HCT116 (cell line): Measurements from ENCODE around the gene FOS. TPM values are rescaled to one million over a fixed set of nuclear protein-coding genes. Genes with fewer than 3 reads are reported as not detected.

Source experiments
- ATAC-seq: fragments of 200-7000 bp; cut with Tn5 transposase; 2 replicates; pipeline ENCODE4 v1.9.1; 2020; ENCODE audit warnings: mild to moderate bottlenecking, moderate library complexity
- BruUV-seq: library from RNA; stranded (reverse); fragments of 400-500 nt; replicated peaks from 2 replicates; lab custom pipeline; 2021; lab: Mats Ljungman, UMichigan
- CTCF ChIA-PET: fragments of 300-600 bp; sonication (Branson Sonifier 250); formaldehyde crosslinking; loops from one replicate; lab custom pipeline; 2021; ENCODE audit warnings: antibody characterized with exemption; lab: Charles Lee
- POLR2A ChIA-PET: fragments of 300-600, 350-600 bp; sonication (Branson Sonifier 250); formaldehyde crosslinking; loops from one replicate; lab custom pipeline; 2021; ENCODE audit warnings: antibody characterized with exemption; lab: Charles Lee
- RAD21 ChIA-PET, 2 experiments: fragments of 300-600 bp; sonication (Branson Sonifier 250); formaldehyde crosslinking; loops; one replicate each; lab custom pipeline; 2023; ENCODE audit warnings: low total read pairs in 2 of 2; ENCODE audit not compliant: uncharacterized antibody in 2 of 2, unreplicated experiment in 2 of 2, low non-redundant PET in 1 of 2; lab: Charles Lee
- DNase-seq: peaks from one replicate; pipeline ENCODE4 v3.0.0-alpha.2; 2010; ENCODE audit warnings: low read depth, low spot score
- H2AFZ ChIP-seq: fragments of 200-600 bp; shearing (Covaris generic), sonication (generic); 2 replicates; pipeline ENCODE4 v1.6.1; 2017; ENCODE audit warnings: low read depth, mixed run types, mixed read lengths, antibody characterized with exemption, low read length; ENCODE audit not compliant: poor library complexity, severe bottlenecking
- H3K27ac ChIP-seq: 2 replicates; pipeline ENCODE4 v1.5.1; 2012; ENCODE audit warnings: low read depth, low read length
- H3K27me3 ChIP-seq: fragments of 200-600 bp; sonication (generic); 2 replicates; pipeline ENCODE4 v1.6.1; 2016; ENCODE audit warnings: mixed run types, low read length, mixed read lengths; ENCODE audit not compliant: insufficient read depth
- H3K36me3 ChIP-seq, 2 experiments: fragments of 200-500 bp in 1 of 2; fragments of 200-600 bp in 1 of 2; sonication (Bioruptor generic) in 1 of 2; sonication (generic) in 1 of 2; 2 replicates each; pipeline versions ENCODE4 v1.5.1 to v1.6.1; 2014 to 2016; ENCODE audit warnings: low read length in 2 of 2, inconsistent platforms in 1 of 2, mixed read lengths in 1 of 2, mixed run types in 1 of 2; ENCODE audit not compliant: insufficient read depth in 2 of 2, control insufficient read depth in 1 of 2
- H3K4me1 ChIP-seq, 2 experiments: fragments of 200-600 bp in 1 of 2; sonication (generic) in 1 of 2; 2 replicates each; pipeline versions ENCODE4 v1.5.1 to v1.6.1; 2012 to 2017; ENCODE audit warnings: low read length in 2 of 2, inconsistent platforms in 1 of 2, mild to moderate bottlenecking in 1 of 2, mixed read lengths in 1 of 2, mixed run types in 1 of 2, moderate library complexity in 1 of 2; ENCODE audit not compliant: insufficient read depth in 2 of 2, control insufficient read depth in 1 of 2
- H3K4me2 ChIP-seq: fragments of 200-600 bp; sonication (generic); 2 replicates; pipeline ENCODE4 v1.6.1; 2017; ENCODE audit warnings: mixed run types, low read length, mixed read lengths
- H3K4me3 ChIP-seq, 2 experiments: fragments of 200-600 bp in 1 of 2; sonication (generic) in 1 of 2; replicated peaks in 1 of 2; 2 replicates each; pipeline ENCODE4 v1.5.1; 2011 to 2016; ENCODE audit warnings: low read length in 2 of 2, control low read depth in 1 of 2, low read depth in 1 of 2, mild to moderate bottlenecking in 1 of 2, mixed read lengths in 1 of 2, mixed run types in 1 of 2
- H3K79me2 ChIP-seq: fragments of 200-600 bp; sonication (generic); 2 replicates; pipeline ENCODE4 v1.6.1; 2017; ENCODE audit warnings: mild to moderate bottlenecking, mixed run types, low read length, moderate library complexity, mixed read lengths; ENCODE audit not compliant: insufficient read depth
- H3K9ac ChIP-seq: fragments of 200-600 bp; sonication (generic); 2 replicates; pipeline ENCODE4 v1.6.1; 2016; ENCODE audit warnings: low read length, mixed read lengths
- H3K9me2 ChIP-seq: fragments of 200-600 bp; sonication (generic), shearing (Covaris generic); 2 replicates; pipeline ENCODE4 v1.6.1; 2017; ENCODE audit warnings: mixed run types, mild to moderate bottlenecking, moderate library complexity; ENCODE audit not compliant: insufficient read depth
- H3K9me3 ChIP-seq, 2 experiments: fragments of 200-500 bp in 1 of 2; fragments of 200-600 bp in 1 of 2; sonication (Bioruptor generic) in 1 of 2; sonication (generic) in 1 of 2; 2 replicates each; pipeline ENCODE4 v1.6.1; 2014 to 2017; ENCODE audit warnings: low read length in 2 of 2, mixed read lengths in 2 of 2, inconsistent platforms in 1 of 2, low read depth in 1 of 2, mild to moderate bottlenecking in 1 of 2, mixed run types in 1 of 2, moderate library complexity in 1 of 2; ENCODE audit not compliant: control insufficient read depth in 1 of 2, insufficient read depth in 1 of 2
- H4K20me1 ChIP-seq: fragments of 200-600 bp; sonication (generic), shearing (Covaris generic); 2 replicates; pipeline ENCODE4 v1.6.1; 2017; ENCODE audit warnings: mixed run types, mild to moderate bottlenecking, moderate library complexity; ENCODE audit not compliant: insufficient read depth
- CBX3 ChIP-seq: IDR thresholded peaks from 2 replicates; pipeline ENCODE4 v1.6.1; 2012; ENCODE audit warnings: low read depth
- CEBPB ChIP-seq: IDR thresholded peaks from 2 replicates; pipeline ENCODE4 v1.6.1; 2012; ENCODE audit warnings: low read depth
- EGR1 ChIP-seq: IDR thresholded peaks from 2 replicates; pipeline ENCODE4 v1.6.1; 2012; ENCODE audit warnings: low read depth
- ELF1 ChIP-seq: IDR thresholded peaks from 2 replicates; pipeline ENCODE4 v1.6.1; 2012; ENCODE audit warnings: low read depth, borderline replicate concordance
- EZH2 ChIP-seq: fragments of 200-600 bp; sonication (generic); IDR thresholded peaks from 2 replicates; pipeline ENCODE4 v1.6.1; 2017; ENCODE audit warnings: antibody characterized with exemption, mixed run types
- EZH2phosphoT487 ChIP-seq: fragments of 200-600 bp; IDR thresholded peaks from 2 replicates; pipeline ENCODE4 v1.6.1; 2018; ENCODE audit warnings: antibody characterized with exemption, borderline replicate concordance
- JUND ChIP-seq: IDR thresholded peaks from 2 replicates; pipeline ENCODE4 v1.6.1; 2012
- MAX ChIP-seq: IDR thresholded peaks from 2 replicates; pipeline ENCODE4 v1.6.1; 2012
- POLR2A ChIP-seq: IDR thresholded peaks from 2 replicates; pipeline ENCODE4 v1.7.0; 2011; ENCODE audit warnings: borderline replicate concordance; ENCODE audit not compliant: insufficient read depth, insufficient read length; ENCODE audit errors: extremely low read depth
- POLR2AphosphoS5 ChIP-seq: IDR thresholded peaks from 2 replicates; pipeline ENCODE4 v1.6.1; 2011; ENCODE audit warnings: mild to moderate bottlenecking, low read depth, low read length, moderate library complexity
- RAD21 ChIP-seq: IDR thresholded peaks from 2 replicates; pipeline ENCODE4 v1.6.1; 2012; ENCODE audit warnings: low read depth, mild to moderate bottlenecking
- SIN3A ChIP-seq: IDR thresholded peaks from 2 replicates; pipeline ENCODE4 v1.6.1; 2012; ENCODE audit warnings: low read depth
- SP1 ChIP-seq: IDR thresholded peaks from 2 replicates; pipeline ENCODE4 v1.6.1; 2012; ENCODE audit warnings: low read depth
- YY1 ChIP-seq: IDR thresholded peaks from 2 replicates; pipeline ENCODE4 v1.6.1; 2011; ENCODE audit warnings: low read length, low read depth, moderate library complexity, mild to moderate bottlenecking; ENCODE audit not compliant: insufficient replicate concordance; ENCODE audit errors: extremely low read depth
- ZNF274 ChIP-seq: fragments of 200-500 bp; sonication (Bioruptor generic); IDR thresholded peaks from 2 replicates; pipeline ENCODE4 v1.6.1; 2014; ENCODE audit warnings: mild to moderate bottlenecking, low read depth, low read length, inconsistent platforms
- intact Hi-C: fragments of 100-400 bp; cut with micrococcal nuclease; formaldehyde crosslinking; loops from 2 replicates; pipeline ENCODE4 v1.10.0; 2022
- total RNA-seq: library from RNA; stranded (reverse); gene quantifications from one replicate; pipeline ENCODE4 v1.2.1, GENCODE V29; 2021; ENCODE audit not compliant: unreplicated experiment
- TF ChIP-seq, protein P1 (sequence below): IDR thresholded peaks from 2 replicates; pipeline ENCODE4 v1.6.1; 2012
- TF ChIP-seq, protein P2 (sequence below): IDR thresholded peaks from 2 replicates; pipeline ENCODE4 v1.6.1; 2011; ENCODE audit warnings: mild to moderate bottlenecking, low read length, moderate library complexity; ENCODE audit not compliant: insufficient replicate concordance; ENCODE audit errors: extremely low read depth

Gene FOS
- total RNA-seq, 1 experiment from 2014 or later, result 50.4 TPM

DNA sequence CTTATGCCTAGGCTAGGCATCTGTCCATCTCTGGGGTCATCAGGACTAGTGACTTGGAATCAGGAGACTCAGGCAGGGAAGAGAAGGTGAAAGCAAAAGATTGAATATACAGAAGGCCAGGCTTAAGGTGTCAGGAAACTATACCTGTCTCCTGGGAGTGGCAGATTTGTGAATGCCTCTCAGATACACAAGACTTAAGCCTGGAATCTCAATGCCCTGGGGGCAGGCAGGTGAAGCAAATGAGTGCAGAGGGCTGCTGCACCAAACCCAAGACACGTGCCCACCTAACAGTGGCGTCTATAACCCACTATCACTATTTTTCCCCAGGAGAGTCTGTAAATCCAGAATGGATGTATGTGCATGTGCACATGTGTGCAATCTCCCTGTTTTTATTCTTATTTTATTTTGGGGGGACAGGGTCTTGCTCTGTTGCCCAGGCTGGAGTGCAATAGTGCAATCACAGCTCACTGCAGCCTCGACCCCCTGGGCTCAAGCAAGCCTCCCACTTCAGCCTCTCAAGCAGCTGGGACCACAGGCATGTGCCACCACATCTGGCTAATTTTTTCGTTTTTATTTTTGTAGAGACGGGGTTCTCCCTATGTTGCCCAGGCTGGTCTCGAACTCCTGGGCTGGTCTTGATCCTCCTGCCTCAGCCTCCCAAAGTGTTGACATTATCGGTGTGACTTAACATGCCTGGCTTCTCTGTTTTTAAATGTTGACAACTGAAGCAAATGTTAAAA is 31.9 kb upstream of the FOS start:
- CTCF ChIA-PET, result no interaction called here
- DNase-seq (no peak), ATAC-seq (no peak)
- Histone ChIP-seq H3K4me1 (no peaks in the 10 kb centered on the region), H3K79me2 (no peaks in the 10 kb centered on the region), H2AFZ (no peak overlapping the region), H3K27ac (no peak overlapping the region), H3K36me3 (no peaks in the 10 kb centered on the region), H3K27me3 (no peaks in the 10 kb centered on the region), H3K9ac (no peak overlapping the region), H4K20me1 (no peaks in the 10 kb centered on the region), H3K4me2 (no peak overlapping the region), H3K9me2 (no peaks in the 10 kb centered on the region), H3K4me3 (no peak overlapping the region), H3K9me3 (no peaks in the 10 kb centered on the region)
- RAD21 ChIA-PET, result no interaction called here
- intact Hi-C loops, result no loop called here
- no TSS peak for BruUV-seq
- TF ChIP-seq RAD21, result no peak
- no peak for TF ChIP-seq SIN3A
- TF ChIP-seq, all 23 proteins: peak for 0
- POLR2A ChIA-PET, result no interaction called here

DNA sequence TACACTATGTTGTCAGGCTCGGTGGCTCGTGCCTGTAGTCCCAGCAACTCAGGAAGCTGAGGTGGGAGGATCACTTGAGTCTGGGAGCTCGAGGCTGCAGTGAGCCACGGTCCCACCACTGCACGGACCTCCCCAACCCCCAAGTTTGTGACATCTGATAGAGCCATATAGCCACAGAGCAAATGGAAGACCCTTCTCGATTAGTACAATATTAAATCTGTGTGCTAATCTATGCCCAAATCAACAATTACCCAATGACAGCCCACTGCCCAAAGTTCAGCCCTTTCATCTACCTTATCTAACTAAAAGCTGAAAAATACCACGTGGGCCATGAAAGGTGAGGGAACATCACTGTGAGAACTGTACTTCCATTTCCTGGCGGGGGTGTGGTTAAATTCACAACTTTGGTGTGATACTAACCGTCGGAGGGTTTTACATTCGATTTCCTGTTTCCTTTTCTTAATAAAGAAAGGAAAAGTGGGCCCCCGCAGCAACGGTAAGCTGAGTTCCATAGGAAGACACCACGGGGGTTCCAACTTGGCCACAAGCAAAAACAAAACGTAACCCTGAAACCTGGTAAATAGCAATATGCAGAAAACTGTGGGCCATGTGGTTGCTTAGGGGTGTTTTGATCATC is 31.2 kb upstream of the FOS start:
- no peaks in the 10 kb centered on the region for H3K36me3 ChIP-seq
- no peak overlapping the region for H3K4me3 ChIP-seq
- CTCF ChIA-PET, result no interaction called here
- H2AFZ ChIP-seq, result no peak overlapping the region
- RAD21 ChIA-PET, result no interaction called here
- intact Hi-C loops, result no loop called here
- BruUV-seq, result no TSS peak
- no peaks in the 10 kb centered on the region for H3K4me1 ChIP-seq
- no peaks in the 10 kb centered on the region for H3K79me2 ChIP-seq
- H3K27me3 ChIP-seq, result no peaks in the 10 kb centered on the region
- no peak overlapping the region for H3K9ac ChIP-seq
- H3K4me2 ChIP-seq, result no peak overlapping the region
- no peak overlapping the region for H3K27ac ChIP-seq
- no peaks in the 10 kb centered on the region for H3K9me2 ChIP-seq
- H3K9me3 ChIP-seq, result no peaks in the 10 kb centered on the region
- H4K20me1 ChIP-seq, result no peaks in the 10 kb centered on the region
- no peak for DNase-seq
- ATAC-seq, result no peak
- POLR2A ChIA-PET, result no interaction called here
- no peak for TF ChIP-seq POLR2A
- TF ChIP-seq SIN3A, result no peak
- TF ChIP-seq, protein P1, sequence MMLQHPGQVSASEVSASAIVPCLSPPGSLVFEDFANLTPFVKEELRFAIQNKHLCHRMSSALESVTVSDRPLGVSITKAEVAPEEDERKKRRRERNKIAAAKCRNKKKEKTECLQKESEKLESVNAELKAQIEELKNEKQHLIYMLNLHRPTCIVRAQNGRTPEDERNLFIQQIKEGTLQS, result no peak
- TF ChIP-seq EGR1, result no peak
- TF ChIP-seq EZH2, result no peak
- TF ChIP-seq EZH2phosphoT487, result no peak
- no peak for TF ChIP-seq SP1
- TF ChIP-seq, protein P2, sequence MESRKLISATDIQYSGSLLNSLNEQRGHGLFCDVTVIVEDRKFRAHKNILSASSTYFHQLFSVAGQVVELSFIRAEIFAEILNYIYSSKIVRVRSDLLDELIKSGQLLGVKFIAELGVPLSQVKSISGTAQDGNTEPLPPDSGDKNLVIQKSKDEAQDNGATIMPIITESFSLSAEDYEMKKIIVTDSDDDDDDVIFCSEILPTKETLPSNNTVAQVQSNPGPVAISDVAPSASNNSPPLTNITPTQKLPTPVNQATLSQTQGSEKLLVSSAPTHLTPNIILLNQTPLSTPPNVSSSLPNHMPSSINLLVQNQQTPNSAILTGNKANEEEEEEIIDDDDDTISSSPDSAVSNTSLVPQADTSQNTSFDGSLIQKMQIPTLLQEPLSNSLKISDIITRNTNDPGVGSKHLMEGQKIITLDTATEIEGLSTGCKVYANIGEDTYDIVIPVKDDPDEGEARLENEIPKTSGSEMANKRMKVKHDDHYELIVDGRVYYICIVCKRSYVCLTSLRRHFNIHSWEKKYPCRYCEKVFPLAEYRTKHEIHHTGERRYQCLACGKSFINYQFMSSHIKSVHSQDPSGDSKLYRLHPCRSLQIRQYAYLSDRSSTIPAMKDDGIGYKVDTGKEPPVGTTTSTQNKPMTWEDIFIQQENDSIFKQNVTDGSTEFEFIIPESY, result no peak
- no peak for TF ChIP-seq JUND
- TF ChIP-seq YY1, result no peak
- TF ChIP-seq CEBPB, result no peak
- no peak for TF ChIP-seq ELF1
- TF ChIP-seq CBX3, result no peak
- no peak for TF ChIP-seq MAX
- TF ChIP-seq ZNF274, result no peak
- no peak for TF ChIP-seq POLR2AphosphoS5
